MM.1S (cell line): ENCODE results near the gene ASB2.

Experiments used
- EZH2 ChIP-seq: fragments of 300-600 bp; sonication (generic); optimal IDR thresholded peaks from 2 replicates; pipeline ENCODE3; 2017; ENCODE audit warnings: low read depth, mild to moderate bottlenecking, antibody characterized with exemption, low read length, mixed read lengths
- TF ChIP-seq, protein P1 (sequence below): fragments of 300-600 bp; sonication (generic); IDR thresholded peaks from 2 replicates; pipeline ENCODE4 v1.5.1; 2016; ENCODE audit warnings: antibody characterized with exemption, low read length, mixed read lengths

DNA sequence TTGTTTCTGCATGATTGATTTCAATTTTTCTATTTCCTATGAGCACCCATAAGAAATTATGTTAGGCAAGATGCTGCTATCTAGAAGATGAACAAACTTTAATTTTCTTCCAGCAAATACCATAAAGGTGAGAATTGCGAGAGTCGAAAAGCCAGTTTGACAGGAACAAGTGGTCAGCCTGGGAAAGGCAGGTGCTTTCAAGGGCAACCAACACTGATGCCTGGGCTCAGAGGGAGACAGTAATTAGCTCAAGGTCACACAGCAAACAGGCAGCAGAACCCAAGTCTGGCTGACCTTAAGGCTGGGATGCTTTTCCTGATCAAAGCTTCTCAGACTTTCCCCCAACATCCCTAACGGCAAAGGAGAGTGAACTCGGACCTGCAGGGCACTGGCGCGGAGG is 43.0 kb upstream of the ASB2 start:
- TF ChIP-seq, protein P1, sequence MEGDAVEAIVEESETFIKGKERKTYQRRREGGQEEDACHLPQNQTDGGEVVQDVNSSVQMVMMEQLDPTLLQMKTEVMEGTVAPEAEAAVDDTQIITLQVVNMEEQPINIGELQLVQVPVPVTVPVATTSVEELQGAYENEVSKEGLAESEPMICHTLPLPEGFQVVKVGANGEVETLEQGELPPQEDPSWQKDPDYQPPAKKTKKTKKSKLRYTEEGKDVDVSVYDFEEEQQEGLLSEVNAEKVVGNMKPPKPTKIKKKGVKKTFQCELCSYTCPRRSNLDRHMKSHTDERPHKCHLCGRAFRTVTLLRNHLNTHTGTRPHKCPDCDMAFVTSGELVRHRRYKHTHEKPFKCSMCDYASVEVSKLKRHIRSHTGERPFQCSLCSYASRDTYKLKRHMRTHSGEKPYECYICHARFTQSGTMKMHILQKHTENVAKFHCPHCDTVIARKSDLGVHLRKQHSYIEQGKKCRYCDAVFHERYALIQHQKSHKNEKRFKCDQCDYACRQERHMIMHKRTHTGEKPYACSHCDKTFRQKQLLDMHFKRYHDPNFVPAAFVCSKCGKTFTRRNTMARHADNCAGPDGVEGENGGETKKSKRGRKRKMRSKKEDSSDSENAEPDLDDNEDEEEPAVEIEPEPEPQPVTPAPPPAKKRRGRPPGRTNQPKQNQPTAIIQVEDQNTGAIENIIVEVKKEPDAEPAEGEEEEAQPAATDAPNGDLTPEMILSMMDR, result no peak
- TF ChIP-seq EZH2, result no peak
